Measurements from ENCODE around the gene STRN.

DNA sequence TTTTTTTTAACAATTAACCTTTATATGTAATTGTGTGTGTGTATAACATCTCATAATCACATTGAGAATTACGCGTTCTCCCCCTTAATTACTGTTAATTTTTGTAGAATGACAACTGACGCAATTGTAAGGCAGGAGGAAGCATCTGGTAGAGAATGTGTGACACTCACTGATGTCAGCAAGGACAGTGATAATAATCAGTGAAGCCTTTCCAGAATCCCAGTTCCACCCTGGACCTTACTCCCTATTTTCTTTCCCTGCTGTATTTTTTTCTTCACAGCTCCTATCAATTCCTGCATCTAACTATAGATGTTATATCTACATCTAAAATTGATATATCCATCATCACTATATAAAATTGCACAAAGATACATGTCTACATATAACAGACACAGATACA, 16.1 kb upstream of the STRN start:
- TF ChIP-seq, protein P1, sequence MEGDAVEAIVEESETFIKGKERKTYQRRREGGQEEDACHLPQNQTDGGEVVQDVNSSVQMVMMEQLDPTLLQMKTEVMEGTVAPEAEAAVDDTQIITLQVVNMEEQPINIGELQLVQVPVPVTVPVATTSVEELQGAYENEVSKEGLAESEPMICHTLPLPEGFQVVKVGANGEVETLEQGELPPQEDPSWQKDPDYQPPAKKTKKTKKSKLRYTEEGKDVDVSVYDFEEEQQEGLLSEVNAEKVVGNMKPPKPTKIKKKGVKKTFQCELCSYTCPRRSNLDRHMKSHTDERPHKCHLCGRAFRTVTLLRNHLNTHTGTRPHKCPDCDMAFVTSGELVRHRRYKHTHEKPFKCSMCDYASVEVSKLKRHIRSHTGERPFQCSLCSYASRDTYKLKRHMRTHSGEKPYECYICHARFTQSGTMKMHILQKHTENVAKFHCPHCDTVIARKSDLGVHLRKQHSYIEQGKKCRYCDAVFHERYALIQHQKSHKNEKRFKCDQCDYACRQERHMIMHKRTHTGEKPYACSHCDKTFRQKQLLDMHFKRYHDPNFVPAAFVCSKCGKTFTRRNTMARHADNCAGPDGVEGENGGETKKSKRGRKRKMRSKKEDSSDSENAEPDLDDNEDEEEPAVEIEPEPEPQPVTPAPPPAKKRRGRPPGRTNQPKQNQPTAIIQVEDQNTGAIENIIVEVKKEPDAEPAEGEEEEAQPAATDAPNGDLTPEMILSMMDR (conservative IDR thresholded peaks at IDR 0.05; ENCODE audit: low read length): no peak
- no peak for TF ChIP-seq EZH2phosphoT487 (IDR thresholded peaks at IDR 0.05; ENCODE audit: borderline replicate concordance, low read depth, low read length)
